ENCODE measurements around the gene BANF2.

Gene BANF2

DNA sequence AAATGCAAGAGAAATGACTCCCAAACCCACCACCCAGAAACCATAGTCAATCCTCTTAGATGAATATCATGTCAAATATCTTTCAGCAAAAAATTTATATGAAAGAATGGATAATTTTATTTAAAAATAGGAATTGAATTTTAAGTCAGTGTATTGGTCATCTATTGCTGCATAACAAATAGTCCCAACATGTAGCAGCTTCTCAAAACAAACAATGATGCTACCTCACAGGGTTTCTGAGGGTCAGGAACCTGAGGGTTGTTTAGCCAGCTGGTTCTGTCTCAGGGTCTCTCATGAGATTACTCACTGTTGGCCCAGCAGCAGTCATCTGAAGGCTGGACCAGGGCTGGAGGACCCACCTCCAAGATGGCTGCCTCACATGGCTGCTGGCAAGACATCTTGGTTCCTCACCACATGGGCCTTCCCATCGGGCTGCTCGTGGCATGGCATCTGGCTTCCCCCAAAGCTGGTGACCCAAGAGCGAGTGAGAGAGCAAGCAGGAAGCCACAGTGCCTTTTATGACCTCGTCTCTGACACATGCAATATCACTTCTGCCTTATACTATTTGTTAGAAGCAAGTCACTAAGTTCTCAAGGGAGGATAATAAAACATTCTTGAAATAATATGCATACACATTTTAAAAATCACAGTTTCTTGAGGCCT is 36.3 kb downstream of the BANF2 start:
- no peak for DNase-seq

DNA sequence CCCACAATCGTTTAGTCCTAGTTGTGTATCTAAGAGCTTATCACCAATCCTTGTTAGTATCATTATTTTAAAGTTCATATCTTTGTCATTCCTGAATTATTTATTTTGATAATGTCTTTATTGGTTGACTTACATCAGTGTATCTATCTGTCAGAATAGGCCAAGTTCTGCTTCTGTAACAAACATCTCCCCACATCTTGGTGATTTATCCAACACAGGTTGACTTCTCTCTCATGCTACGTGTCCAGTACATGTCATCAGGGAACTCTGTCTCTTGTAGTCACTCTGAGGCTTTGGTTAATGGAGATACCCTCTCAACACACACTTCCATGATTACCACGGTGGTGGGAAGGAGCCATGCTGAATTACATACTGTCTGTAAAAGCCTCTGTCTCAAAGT is 38.4 kb downstream of the BANF2 start:
- DNase-seq: no peak

DNA sequence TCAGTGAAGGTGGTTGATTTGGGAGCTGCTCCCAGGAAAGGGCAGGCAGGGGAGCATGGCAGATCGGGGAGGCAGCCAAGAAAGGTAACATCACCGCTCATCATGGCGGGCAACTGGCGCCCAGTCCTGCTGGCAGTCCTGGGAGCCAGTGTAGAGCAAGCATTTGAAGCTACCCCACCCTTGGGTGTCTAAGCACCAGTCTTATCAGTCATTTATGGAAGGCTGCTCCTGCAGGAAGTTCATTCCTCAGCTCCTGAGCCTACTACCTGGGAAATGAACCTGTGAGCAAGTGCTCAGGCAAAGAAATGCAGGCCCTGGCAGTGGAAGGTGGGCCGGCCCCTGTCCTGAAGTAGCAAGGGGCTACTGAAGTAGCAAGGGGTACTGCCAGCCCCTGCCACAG is 41.5 kb downstream of the BANF2 start:
- DNase-seq: no peak

DNA sequence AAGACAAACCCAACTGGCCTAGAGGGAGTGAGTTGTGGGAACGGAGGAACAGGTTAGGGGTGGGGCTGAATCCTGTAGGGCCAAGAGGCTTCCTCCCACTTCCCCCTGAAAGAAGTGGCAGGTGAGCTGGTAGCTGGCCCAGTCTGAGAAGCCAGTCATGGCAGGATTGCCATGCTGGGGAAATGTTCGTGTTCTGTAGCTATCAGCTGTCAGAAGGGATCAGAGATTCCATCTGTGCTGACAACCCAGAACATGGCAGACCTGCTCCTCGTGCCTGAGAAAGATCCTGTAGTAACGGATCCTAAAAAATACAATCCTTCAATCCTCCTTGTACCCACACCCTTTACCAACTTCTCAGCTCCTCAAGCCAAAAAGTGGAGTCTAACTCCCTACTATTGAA is 43.0 kb downstream of the BANF2 start:
- no peak for DNase-seq

DNA sequence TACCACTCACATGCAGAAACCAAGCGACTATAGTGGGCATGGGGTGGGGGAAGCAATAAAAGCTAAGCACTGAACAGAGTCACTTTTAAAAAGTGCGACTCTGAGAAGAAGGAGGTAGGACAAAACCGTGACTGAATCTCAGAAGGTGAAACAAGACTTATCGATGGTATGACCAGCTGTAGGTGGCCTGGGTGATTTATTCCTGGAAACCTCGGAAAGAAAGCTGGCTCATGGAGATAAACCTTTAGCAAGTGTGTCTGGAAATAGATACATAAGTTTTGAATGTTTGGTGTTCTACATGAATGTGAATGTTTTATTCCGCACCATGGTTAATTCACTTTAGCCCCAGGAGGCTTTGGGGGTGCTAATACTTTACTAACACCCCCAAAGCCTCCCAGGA is 43.9 kb downstream of the BANF2 start:
- DNase-seq: no peak

DNA sequence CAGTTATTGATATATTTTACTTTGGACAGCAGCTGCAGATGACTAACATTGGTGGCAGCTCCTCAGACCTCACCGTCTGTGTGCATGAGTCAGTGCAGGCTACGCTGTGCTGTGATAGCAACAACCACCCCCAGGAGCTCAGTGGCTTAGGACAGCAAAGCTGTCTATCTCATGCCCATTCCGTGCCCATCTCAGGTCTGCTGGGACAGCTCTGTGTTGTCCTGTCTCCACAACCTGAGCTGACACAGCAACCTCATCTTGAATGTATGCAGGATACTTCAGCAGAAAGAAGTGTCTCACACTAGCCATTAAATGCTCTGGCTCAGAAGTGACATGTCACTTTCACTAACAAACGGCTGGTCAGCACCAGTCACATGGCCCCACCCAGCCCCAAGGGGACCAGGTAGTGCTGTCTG is 47.7 kb downstream of the BANF2 start:
- DNase-seq: no peak

GRCh38 chr20:17748279-17748678 is 48.5 kb downstream of the BANF2 start:
- DNase-seq: no peak

GRCh38 chr20:17749626-17749977 is 49.8 kb downstream of the BANF2 start:
- DNase-seq: no peak

DNA sequence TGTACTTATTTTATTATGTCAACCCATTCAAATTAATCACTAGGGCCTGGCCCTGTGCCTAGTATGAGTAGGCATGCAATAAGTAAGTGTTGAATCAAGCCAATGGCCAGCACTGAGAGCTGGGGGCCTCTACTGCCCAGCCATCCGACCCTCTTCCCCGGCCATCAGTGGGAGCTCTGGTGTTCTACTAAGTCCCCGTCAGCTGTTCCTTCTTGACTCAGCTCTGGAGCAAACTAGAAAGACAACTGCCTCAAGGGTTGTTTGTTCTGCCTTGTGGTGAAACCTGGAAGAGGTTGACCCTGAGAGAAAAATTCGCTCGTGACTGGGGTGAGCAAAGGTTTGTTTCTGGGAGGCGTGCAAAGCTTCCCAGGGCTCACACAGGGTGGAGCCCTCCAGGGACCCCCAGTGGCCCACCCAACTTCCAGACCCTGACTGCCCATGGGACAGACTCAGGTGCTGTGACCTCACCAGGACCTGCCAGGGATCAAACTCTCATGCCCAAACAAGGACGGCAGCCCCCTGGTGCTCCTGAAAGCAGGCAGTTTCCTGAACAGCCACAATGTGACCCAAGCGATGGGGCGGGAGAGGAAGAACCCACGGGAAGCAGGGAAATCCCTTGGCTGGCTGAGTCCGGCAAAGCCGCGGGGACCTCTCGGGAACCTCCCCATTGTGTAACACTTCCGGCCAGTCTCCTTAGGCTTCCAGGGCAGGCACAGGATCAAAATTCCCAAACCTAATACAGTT is 50.4 kb downstream of the BANF2 start:
- DNase-seq: no peak

GRCh38 chr20:17750722-17751045 is 50.9 kb downstream of the BANF2 start:
- no peak for DNase-seq

GRCh38 chr20:17751640-17752039 is 51.9 kb downstream of the BANF2 start:
- DNase-seq: no peak

- DNase-seq: no peak
Measured at GRCh38 chr20:17752459-17752858, 52.7 kb downstream of the BANF2 start.

- no peak for DNase-seq
Measured at GRCh38 chr20:17753516-17753915, 53.8 kb downstream of the BANF2 start.

DNA sequence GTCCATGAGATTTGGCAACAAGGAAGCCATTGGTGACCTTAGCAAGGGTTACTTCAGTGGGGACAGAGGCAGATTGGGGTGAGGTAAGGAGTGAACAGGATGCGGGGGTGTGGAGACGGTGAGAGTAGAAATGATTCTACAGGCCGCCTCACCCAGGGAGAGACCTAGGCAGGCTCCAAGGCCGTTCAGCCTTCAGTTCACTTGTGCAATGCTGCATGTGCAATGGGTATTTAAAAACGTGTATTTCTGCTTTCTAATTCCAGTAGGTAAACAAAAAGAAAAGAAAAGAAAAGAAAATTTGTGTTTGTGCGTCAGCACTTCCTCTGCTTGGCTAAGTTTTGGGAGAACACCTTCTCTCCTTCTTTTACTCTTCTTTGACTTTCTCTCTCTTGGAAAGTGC is 56.8 kb downstream of the BANF2 start:
- DNase-seq: no peak

GRCh38 chr20:17757496-17757895 is 57.7 kb downstream of the BANF2 start:
- DNase-seq: no peak

GRCh38 chr20:17758010-17758409 is 58.2 kb downstream of the BANF2 start:
- no peak for DNase-seq

DNA sequence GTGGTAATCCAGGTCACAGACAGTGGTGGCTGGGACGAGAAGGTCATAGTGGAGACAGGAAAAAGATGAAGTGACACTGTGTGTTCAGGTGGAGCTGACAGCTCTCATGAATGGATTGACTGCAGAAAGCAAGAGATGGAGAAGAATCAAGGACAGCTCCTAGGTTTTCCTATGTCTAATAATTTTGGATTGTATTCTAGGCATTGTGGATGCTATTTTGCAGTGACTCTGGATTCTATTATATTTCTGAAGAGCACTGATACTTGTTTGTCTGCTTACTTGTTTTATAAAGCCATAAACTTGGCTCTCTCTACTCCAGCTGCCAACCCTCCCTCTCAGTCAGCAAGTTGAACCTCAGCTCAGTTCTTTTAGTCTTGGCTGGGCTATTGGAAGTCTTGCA is 58.7 kb downstream of the BANF2 start:
- DNase-seq: no peak

DNA sequence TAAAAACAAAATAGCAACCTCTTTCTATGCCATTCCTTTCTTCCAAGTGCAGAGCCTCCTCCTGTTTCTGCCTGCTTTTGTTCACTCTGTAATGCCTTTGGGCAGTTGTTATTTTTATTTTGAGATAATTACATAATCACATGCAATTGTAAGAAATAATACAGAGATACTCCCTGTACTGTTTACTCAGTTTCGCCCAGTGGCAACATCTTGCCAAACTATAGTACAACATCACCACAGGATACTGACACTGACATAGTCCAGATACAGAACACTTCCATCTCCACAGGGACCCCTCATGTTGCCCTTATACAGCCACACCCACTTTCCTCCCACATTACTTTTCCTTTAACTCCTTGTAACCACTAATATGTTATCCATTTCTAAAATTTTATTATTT is 59.7 kb downstream of the BANF2 start:
- DNase-seq: no peak

- DNase-seq: no peak
Measured at GRCh38 chr20:17761604-17762003, 61.8 kb downstream of the BANF2 start.

GRCh38 chr20:17762243-17762872 is 62.6 kb downstream of the BANF2 start:
- DNase-seq: no peak

GRCh38 chr20:17762873-17763557 is 63.2 kb downstream of the BANF2 start:
- DNase-seq: no peak

DNA sequence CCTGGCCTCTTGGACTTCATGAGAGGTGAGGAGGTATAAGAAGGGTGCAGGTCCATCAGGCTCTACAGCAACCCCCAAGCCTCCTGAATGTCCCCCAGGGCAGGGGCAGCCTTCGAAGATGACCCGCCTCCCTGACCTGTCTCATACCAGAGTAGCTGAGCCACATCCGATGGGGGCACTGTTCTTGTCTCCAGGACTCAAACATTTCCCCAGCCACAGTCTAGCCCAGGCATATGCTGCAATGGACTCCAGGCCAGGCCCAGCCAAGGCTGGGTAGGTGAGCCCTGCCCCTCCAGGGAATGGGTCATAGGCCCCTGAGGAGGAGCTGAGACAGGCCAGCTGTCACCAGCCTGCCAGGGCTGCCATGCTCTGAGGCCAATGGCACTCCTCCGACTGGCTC is 65.3 kb downstream of the BANF2 start:
- DNase-seq: no peak

DNA sequence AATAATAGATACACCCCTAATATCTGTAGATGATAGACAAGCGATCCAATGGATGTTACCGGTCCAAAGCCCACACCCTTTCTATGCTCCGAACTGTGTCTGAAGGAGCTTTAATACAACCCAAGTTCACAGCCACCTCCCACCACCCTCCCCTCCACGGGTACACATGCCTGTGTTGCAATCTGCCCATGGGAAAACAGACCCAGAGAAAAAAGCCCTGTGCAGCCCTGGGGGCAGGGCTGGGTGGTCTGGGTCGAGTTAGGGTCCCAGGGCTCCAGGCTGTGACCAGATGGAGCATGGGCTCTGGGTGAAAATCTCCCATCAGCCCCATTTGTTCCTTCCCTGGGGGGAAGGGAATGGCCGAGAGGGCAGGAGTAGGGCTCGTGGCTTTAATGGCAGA is 65.8 kb downstream of the BANF2 start:
- no peak for DNase-seq

DNA sequence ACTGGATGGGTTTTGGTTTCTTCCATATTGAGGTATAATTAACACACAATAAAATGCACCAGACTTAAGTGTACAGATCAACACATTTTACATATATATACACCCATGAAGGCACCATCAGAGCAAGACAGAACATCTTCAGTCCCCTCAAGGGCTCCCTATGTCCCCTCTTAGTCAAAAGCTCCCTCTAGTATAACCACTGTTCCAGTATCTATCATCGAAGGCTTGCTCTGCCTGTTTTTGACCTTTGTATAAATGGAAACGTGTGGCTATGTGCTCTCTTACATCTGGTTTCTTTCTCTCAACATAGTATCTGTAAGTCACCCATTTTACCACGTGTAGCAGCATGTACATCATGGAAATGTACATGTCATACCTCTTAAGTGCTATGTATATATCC is 66.5 kb downstream of the BANF2 start:
- no peak for DNase-seq
